ENCODE results near the gene DLG2. TPM values are rescaled to one million over a fixed set of nuclear protein-coding genes. Genes with fewer than 3 reads are reported as not detected.

Gene DLG2
- total and polyA plus RNA-seq, 2 of the 8 experiments (the other 6 are each of a cell fraction or from before 2014, with no cell fraction given), result 1.7 to 14.3 TPM

DNA sequence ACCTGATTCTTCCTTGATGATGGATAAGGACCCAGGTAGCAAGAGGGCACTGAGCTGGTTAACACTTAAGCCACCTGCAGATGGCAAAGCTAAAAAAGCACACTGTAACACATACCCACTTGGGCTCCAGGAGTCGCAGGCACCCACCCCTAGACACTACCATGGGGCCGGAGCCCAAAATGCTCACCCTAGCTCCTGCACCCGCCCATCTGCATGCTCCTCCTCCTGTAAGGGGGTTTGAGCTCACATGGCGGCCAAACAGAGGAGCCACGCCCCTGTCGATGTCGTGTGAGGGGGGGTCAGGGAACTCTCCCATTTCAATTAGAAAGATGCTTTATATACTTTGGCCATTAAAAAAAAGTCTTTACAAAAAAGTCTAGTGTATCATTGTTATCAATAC is 370.7 kb downstream of the DLG2 start:
- no peak overlapping the region for H4K8ac ChIP-seq (ENCODE audit: extremely low read depth, insufficient read depth, low read length)
- WGBS, 2 experiments (ENCODE audit: extremely low coverage in 1 of 2, insufficient coverage in 1 of 2, insufficient read length in 1 of 2, insufficient replicate concordance in 2 of 2, low coverage in 1 of 2, low lambda C conversion rate in 2 of 2, missing lambda C conversion rate in 1 of 2), result 82% methylated on average over 7 of the region's 7 CpGs; no CpG with 5 or more reads in 1 of the 2 experiments
- no peak overlapping the region for H3K9ac ChIP-seq (replicated peaks in 1 of 4; ENCODE audit: extremely low read depth in 1 of 4, low read depth in 3 of 4, low read length in 3 of 4)
- no peak overlapping the region for H3K4ac ChIP-seq (replicated peaks; ENCODE audit: insufficient read length, low read depth, low read length)
- H3K56ac ChIP-seq (replicated peaks; ENCODE audit: insufficient read length, low read depth, low read length), result no peak overlapping the region
- H3K79me1 ChIP-seq (ENCODE audit: low read depth, low read length), result no peaks in the 10 kb centered on the region
- no peak overlapping the region for H3K18ac ChIP-seq (ENCODE audit: extremely low read depth, low read length)
- H3K4me2 ChIP-seq (ENCODE audit: insufficient read depth in 1 of 2, low read depth in 2 of 2, low read length in 2 of 2), result no peak overlapping the region
- H3K14ac ChIP-seq (ENCODE audit: insufficient read length), result no peak overlapping the region
- H2AFZ ChIP-seq (ENCODE audit: low read length), result no peak overlapping the region
- no peaks in the 10 kb centered on the region for H3K9me3 ChIP-seq (ENCODE audit: insufficient read depth in 2 of 2, low read depth in 1 of 2, low read length in 1 of 2)
- no peak overlapping the region for H2BK20ac ChIP-seq (ENCODE audit: low read length)
- DNase-seq (ENCODE audit: low read depth in 1 of 2, low spot score in 2 of 2) (no peak), FAIRE-seq (no peak)
- no peaks in the 10 kb centered on the region for H3K79me2 ChIP-seq (ENCODE audit: control insufficient read depth in 1 of 2, insufficient read depth in 2 of 2, low read length in 2 of 2)
- no peak overlapping the region for H3K27ac ChIP-seq (ENCODE audit: low read depth, low read length)
- no peak overlapping the region for H3K23ac ChIP-seq (ENCODE audit: insufficient read length)
- H3K36me3 ChIP-seq (ENCODE audit: control insufficient read depth in 2 of 4, insufficient read depth in 4 of 4, low read length in 3 of 4), result no peaks in the 10 kb centered on the region
- H3K23me2 ChIP-seq (ENCODE audit: low read depth, low read length), result no peaks in the 10 kb centered on the region
- H2BK120ac ChIP-seq (replicated peaks; ENCODE audit: low read depth, low read length), result no peak overlapping the region
- no peak overlapping the region for H3K4me3 ChIP-seq (ENCODE audit: extremely low read depth in 1 of 4, insufficient read depth in 2 of 4, low read depth in 3 of 4, low read length in 4 of 4)
- no peaks in the 10 kb centered on the region for H3K27me3 ChIP-seq (replicated peaks in 1 of 4; ENCODE audit: control insufficient read depth in 3 of 4, extremely low read depth in 1 of 4, insufficient read depth in 3 of 4, low read length in 3 of 4)
- no peaks in the 10 kb centered on the region for H3K4me1 ChIP-seq (replicated peaks in 1 of 4; ENCODE audit: control insufficient read depth in 3 of 4, insufficient read depth in 4 of 4, low read length in 3 of 4)
- CTCF ChIA-PET (ENCODE audit: partially characterized antibody), result interaction anchor here (1.0 to 1.5 kb wide), 2 partner anchors 41 to 73 kb away, joined by 3 to 5 read pairs; no protein-coding TSS in a partner anchor
- no peaks in the 10 kb centered on the region for H4K20me1 ChIP-seq (replicated peaks in 1 of 2; ENCODE audit: control insufficient read depth in 1 of 2, insufficient read depth in 2 of 2, low read length in 2 of 2)
- no peak overlapping the region for H4K91ac ChIP-seq (replicated peaks; ENCODE audit: insufficient read length, low read length)
- H2BK12ac ChIP-seq (ENCODE audit: low read depth, low read length), result no peak overlapping the region
- H2BK15ac ChIP-seq (ENCODE audit: low read length), result no peak overlapping the region
- POLR2A ChIA-PET (ENCODE audit: partially characterized antibody), result interaction anchor here (0.7 kb wide), 1 partner anchor 12 kb away, joined by 3 read pairs; no protein-coding TSS in a partner anchor
- H2AK5ac ChIP-seq (ENCODE audit: low read depth, low read length), result no peak overlapping the region; the same call in 1 of the 2 replicates
- H4K5ac ChIP-seq (ENCODE audit: insufficient read length, low read depth, low read length), result no peak overlapping the region
- no peak overlapping the region for H2BK5ac ChIP-seq (ENCODE audit: low read depth, low read length)
- no peak for TF ChIP-seq POLR2A (IDR thresholded peaks at IDR 0.05; ENCODE audit: control extremely low read depth in 1 of 2, low read depth in 2 of 2, low read length in 2 of 2)
- no peak for TF ChIP-seq TBP (IDR thresholded peaks at IDR 0.05; ENCODE audit: low read depth, low read length)
- no peak for TF ChIP-seq RFX5 (IDR thresholded peaks at IDR 0.05; ENCODE audit: borderline replicate concordance, low read depth, low read length)
- TF ChIP-seq EGR1 (IDR thresholded peaks at IDR 0.05; ENCODE audit: borderline replicate concordance, low read depth, low read length), result no peak
- no peak for TF ChIP-seq POU5F1 (IDR thresholded peaks at IDR 0.05; ENCODE audit: low read depth, low read length)
- TF ChIP-seq SAP30 (IDR thresholded peaks at IDR 0.05; ENCODE audit: insufficient read depth, insufficient replicate concordance, low read length), result no peak
- TF ChIP-seq FOSL1 (IDR thresholded peaks at IDR 0.05; ENCODE audit: insufficient read depth, low read depth, low read length), result no peak
- TF ChIP-seq, protein P1, sequence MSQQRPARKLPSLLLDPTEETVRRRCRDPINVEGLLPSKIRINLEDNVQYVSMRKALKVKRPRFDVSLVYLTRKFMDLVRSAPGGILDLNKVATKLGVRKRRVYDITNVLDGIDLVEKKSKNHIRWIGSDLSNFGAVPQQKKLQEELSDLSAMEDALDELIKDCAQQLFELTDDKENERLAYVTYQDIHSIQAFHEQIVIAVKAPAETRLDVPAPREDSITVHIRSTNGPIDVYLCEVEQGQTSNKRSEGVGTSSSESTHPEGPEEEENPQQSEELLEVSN (IDR thresholded peaks at IDR 0.05), result no peak
- no peak for TF ChIP-seq GTF2F1 (IDR thresholded peaks at IDR 0.05; ENCODE audit: borderline replicate concordance, low read depth, low read length)
- no peak for TF ChIP-seq KDM4A (IDR thresholded peaks at IDR 0.05; ENCODE audit: low read depth, low read length, severe bottlenecking)
- no peak for TF ChIP-seq BCL11A (IDR thresholded peaks at IDR 0.05; ENCODE audit: low read depth in 2 of 2, low read length in 2 of 2)
- no peak for TF ChIP-seq CBX5 (IDR thresholded peaks at IDR 0.05; ENCODE audit: low read depth, low read length)
- TF ChIP-seq CBX8 (IDR thresholded peaks at IDR 0.05; ENCODE audit: borderline replicate concordance, low read depth, low read length), result no peak
- TF ChIP-seq KDM1A (IDR thresholded peaks at IDR 0.05; ENCODE audit: borderline replicate concordance, low read length), result no peak
- no peak for TF ChIP-seq SP4 (IDR thresholded peaks at IDR 0.05; ENCODE audit: low read length)
